ENCODE measurements around the gene DLG2.
A peak's percentile ranks its signal among the peaks of the same experiment; 100 is the strongest.

DLG2 gene

DNA sequence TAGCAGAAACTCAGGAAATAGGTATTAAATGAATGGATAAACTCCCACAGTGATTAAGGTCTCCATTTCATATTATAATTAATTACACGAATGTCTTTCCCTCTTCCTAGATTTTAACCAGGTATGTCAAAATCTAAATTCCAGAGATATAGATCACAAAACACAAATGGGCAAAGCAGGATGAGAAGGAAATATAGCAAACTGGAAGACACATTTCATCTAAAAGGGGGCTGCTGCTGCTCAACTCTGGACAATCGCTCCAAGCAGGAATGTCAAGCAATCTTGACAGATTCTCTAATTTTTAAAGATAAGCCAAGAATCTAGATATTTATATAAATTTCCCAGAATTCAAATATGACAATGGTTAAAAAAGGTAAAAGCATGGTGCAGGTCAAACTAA, 1786.8 kb downstream of the DLG2 start:
- no peak for TF ChIP-seq POLR2AphosphoS5 (IDR thresholded peaks at IDR 0.05; ENCODE audit: low read depth, low read length)
- no peak for TF ChIP-seq POU2F2 (IDR thresholded peaks at IDR 0.05; ENCODE audit: low read depth, low read length)
- TF ChIP-seq POLR2A (IDR thresholded peaks at IDR 0.05; ENCODE audit: low read depth, low read length): no peak
- TF ChIP-seq SPI1 (IDR thresholded peaks at IDR 0.05; ENCODE audit: low read depth, low read length): no peak
- no peak for TF ChIP-seq PAX5 (IDR thresholded peaks at IDR 0.05; ENCODE audit: insufficient read depth, low read length, severe bottlenecking)
- no peak for TF ChIP-seq TAF1 (IDR thresholded peaks at IDR 0.05; ENCODE audit: low read depth, low read length)
- FAIRE-seq: no peak
- DNase-seq (ENCODE audit: insufficient read length, low spot score): no peak

GRCh38 chr11:83836883-83837654, 1790.1 kb downstream of the DLG2 start:
- FAIRE-seq (peak; percentile 90), DNase-seq (ENCODE audit: insufficient read length, low spot score) (peak; percentile 32)
- TF ChIP-seq TAF1 (IDR thresholded peaks at IDR 0.05; ENCODE audit: low read depth, low read length) (no peak), PAX5 (IDR thresholded peaks at IDR 0.05; ENCODE audit: insufficient read depth, low read length, severe bottlenecking) (no peak), POLR2AphosphoS5 (IDR thresholded peaks at IDR 0.05; ENCODE audit: low read depth, low read length) (no peak), SPI1 (IDR thresholded peaks at IDR 0.05; ENCODE audit: low read depth, low read length) (no peak), POU2F2 (IDR thresholded peaks at IDR 0.05; ENCODE audit: low read depth, low read length) (no peak), POLR2A (IDR thresholded peaks at IDR 0.05; ENCODE audit: low read depth, low read length) (no peak)

DNA sequence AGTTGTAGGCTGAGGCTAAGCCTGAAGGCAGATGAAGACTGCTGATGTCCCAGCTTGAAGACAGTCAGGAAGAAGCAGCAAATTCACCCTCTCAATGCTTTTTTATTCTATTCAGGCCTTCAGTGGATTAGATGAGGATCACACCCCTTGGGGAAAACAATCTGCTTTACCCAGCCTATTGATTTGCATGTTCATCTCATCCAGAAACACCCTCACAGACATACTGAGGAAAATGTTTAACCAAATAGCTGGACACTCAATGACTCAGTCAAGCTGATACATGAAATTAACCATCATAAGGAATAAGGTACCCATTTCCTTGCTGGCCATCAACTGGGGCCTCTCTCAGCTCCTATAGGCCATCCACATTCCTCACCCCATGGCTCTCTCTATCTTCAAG, 1791.1 kb downstream of the DLG2 start:
- no peak for DNase-seq (ENCODE audit: insufficient read length, low spot score)
- no peak for TF ChIP-seq POLR2AphosphoS5 (IDR thresholded peaks at IDR 0.05; ENCODE audit: low read depth, low read length)
- no peak for TF ChIP-seq TAF1 (IDR thresholded peaks at IDR 0.05; ENCODE audit: low read depth, low read length)
- TF ChIP-seq POLR2A (IDR thresholded peaks at IDR 0.05; ENCODE audit: low read depth, low read length): no peak
- no peak for TF ChIP-seq PAX5 (IDR thresholded peaks at IDR 0.05; ENCODE audit: insufficient read depth, low read length, severe bottlenecking)
- TF ChIP-seq SPI1 (IDR thresholded peaks at IDR 0.05; ENCODE audit: low read depth, low read length): no peak
- TF ChIP-seq POU2F2 (IDR thresholded peaks at IDR 0.05; ENCODE audit: low read depth, low read length): no peak
- peak; percentile 9 for FAIRE-seq

GRCh38 chr11:83835423-83835822, 1791.7 kb downstream of the DLG2 start:
- TF ChIP-seq TAF1 (IDR thresholded peaks at IDR 0.05; ENCODE audit: low read depth, low read length) (no peak), PAX5 (IDR thresholded peaks at IDR 0.05; ENCODE audit: insufficient read depth, low read length, severe bottlenecking) (no peak), POLR2AphosphoS5 (IDR thresholded peaks at IDR 0.05; ENCODE audit: low read depth, low read length) (no peak), SPI1 (IDR thresholded peaks at IDR 0.05; ENCODE audit: low read depth, low read length) (no peak), POLR2A (IDR thresholded peaks at IDR 0.05; ENCODE audit: low read depth, low read length) (no peak), POU2F2 (IDR thresholded peaks at IDR 0.05; ENCODE audit: low read depth, low read length) (no peak)
- FAIRE-seq (no peak), DNase-seq (ENCODE audit: insufficient read length, low spot score) (no peak)

DNA sequence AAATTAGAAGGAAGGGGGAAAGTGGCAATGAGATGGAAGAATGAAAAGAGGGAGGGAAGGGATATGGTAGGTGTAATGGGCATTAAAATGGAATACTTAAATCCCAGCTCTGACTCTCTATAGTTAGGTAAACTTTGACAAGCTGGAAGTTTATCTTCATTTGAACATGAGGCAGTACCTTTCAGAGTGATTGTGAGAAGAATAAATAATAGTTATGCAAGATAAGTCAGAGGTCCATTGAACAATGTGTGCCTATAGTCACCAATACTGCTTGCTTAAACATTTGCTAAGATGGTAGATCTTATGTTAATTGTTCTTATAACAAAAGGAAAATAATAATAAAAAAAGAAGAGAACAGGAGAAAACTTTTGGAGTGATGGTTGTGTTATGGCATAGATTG, 1795.2 kb downstream of the DLG2 start:
- DNase-seq (ENCODE audit: insufficient read length, low spot score): no peak
- TF ChIP-seq POLR2AphosphoS5 (IDR thresholded peaks at IDR 0.05; ENCODE audit: low read depth, low read length) (no peak), PAX5 (IDR thresholded peaks at IDR 0.05; ENCODE audit: insufficient read depth, low read length, severe bottlenecking) (no peak), POLR2A (IDR thresholded peaks at IDR 0.05; ENCODE audit: low read depth, low read length) (no peak), TAF1 (IDR thresholded peaks at IDR 0.05; ENCODE audit: low read depth, low read length) (no peak), SPI1 (IDR thresholded peaks at IDR 0.05; ENCODE audit: low read depth, low read length) (no peak), POU2F2 (IDR thresholded peaks at IDR 0.05; ENCODE audit: low read depth, low read length) (no peak)
- no peak for FAIRE-seq

DNA sequence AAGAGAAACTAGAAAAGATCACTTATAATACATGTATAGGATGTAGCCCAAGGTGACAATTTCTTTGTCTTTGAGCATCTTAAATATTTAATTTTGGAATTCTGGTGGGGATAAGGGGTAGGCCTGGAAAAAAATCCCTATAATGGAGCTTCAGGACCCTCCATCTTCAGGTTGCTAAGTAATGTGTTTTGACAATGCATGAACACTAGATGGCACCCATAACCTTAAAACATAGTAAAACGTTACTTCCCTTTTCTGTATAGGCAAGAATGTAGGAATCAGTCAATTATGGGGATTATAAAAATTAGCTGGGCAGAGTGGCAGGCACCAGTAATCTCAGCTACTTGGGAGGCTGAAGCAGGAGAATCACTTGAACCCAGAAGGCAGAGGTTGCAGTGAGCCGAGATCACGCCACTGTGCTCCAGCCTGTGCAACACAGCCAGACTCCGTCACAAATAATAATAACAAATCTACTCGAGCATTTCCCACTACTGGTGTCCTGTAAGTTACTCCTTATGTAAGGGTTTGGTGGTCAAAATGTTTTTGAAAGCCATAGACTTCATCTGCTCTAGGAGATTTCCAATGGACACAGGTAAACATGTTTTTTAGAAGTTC, 1799.1 kb downstream of the DLG2 start:
- peak; percentile 59 for FAIRE-seq
- TF ChIP-seq POU2F2 (IDR thresholded peaks at IDR 0.05; ENCODE audit: low read depth, low read length) (no peak), POLR2AphosphoS5 (IDR thresholded peaks at IDR 0.05; ENCODE audit: low read depth, low read length) (no peak), SPI1 (IDR thresholded peaks at IDR 0.05; ENCODE audit: low read depth, low read length) (no peak), POLR2A (IDR thresholded peaks at IDR 0.05; ENCODE audit: low read depth, low read length) (no peak), PAX5 (IDR thresholded peaks at IDR 0.05; ENCODE audit: insufficient read depth, low read length, severe bottlenecking) (no peak), TAF1 (IDR thresholded peaks at IDR 0.05; ENCODE audit: low read depth, low read length) (no peak)

GRCh38 chr11:83827520-83827919, 1799.6 kb downstream of the DLG2 start:
- no peak for FAIRE-seq
- TF ChIP-seq POLR2A (IDR thresholded peaks at IDR 0.05; ENCODE audit: low read depth, low read length) (no peak), PAX5 (IDR thresholded peaks at IDR 0.05; ENCODE audit: insufficient read depth, low read length, severe bottlenecking) (no peak), SPI1 (IDR thresholded peaks at IDR 0.05; ENCODE audit: low read depth, low read length) (no peak), POLR2AphosphoS5 (IDR thresholded peaks at IDR 0.05; ENCODE audit: low read depth, low read length) (no peak), POU2F2 (IDR thresholded peaks at IDR 0.05; ENCODE audit: low read depth, low read length) (no peak), TAF1 (IDR thresholded peaks at IDR 0.05; ENCODE audit: low read depth, low read length) (no peak)
- no peak for DNase-seq (ENCODE audit: insufficient read length, low spot score)

More for the DNA sequence above, 1799.1 kb downstream of the DLG2 start:
- DNase-seq (ENCODE audit: insufficient read length, low spot score): no peak

GRCh38 chr11:83826078-83826477, 1801.1 kb downstream of the DLG2 start:
- FAIRE-seq (no peak), DNase-seq (ENCODE audit: insufficient read length, low spot score) (no peak)
- no peak for TF ChIP-seq POLR2AphosphoS5 (IDR thresholded peaks at IDR 0.05; ENCODE audit: low read depth, low read length)
- TF ChIP-seq POLR2A (IDR thresholded peaks at IDR 0.05; ENCODE audit: low read depth, low read length): no peak

DNA sequence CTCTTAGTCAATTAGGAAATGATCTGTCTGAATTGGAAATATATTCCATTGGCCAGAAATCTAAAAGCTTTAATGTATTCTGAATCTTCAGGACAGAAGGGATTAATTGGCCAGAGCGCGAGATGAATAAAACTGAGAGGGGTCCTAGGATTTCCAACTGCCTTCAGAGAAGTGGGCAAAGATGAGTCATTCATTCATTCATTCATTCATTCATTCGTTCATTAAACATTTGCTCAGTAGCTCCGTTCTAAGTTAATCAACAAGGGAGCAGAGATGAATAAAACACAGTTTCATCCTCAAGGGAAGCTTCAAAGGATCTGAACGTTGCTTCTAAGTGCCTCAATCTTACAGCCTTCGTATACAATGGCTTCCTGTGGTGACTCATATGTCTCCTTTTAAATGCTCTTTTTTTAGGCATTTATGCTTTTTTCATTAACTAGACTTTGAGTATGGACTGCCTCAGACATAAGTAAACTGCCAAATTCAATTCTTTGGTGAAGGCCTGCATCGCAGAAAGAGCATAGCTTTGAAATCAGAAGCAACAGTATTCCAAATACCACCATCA, 1803.6 kb downstream of the DLG2 start:
- DNase-seq (ENCODE audit: insufficient read length, low spot score) (no peak), FAIRE-seq (no peak)
- no peak for TF ChIP-seq TAF1 (IDR thresholded peaks at IDR 0.05; ENCODE audit: low read depth, low read length)
- TF ChIP-seq PAX5 (IDR thresholded peaks at IDR 0.05; ENCODE audit: insufficient read depth, low read length, severe bottlenecking): no peak
- no peak for TF ChIP-seq POLR2AphosphoS5 (IDR thresholded peaks at IDR 0.05; ENCODE audit: low read depth, low read length)
- TF ChIP-seq POU2F2 (IDR thresholded peaks at IDR 0.05; ENCODE audit: low read depth, low read length): no peak
- no peak for TF ChIP-seq POLR2A (IDR thresholded peaks at IDR 0.05; ENCODE audit: low read depth, low read length)
- TF ChIP-seq SPI1 (IDR thresholded peaks at IDR 0.05; ENCODE audit: low read depth, low read length): no peak

Data from GM12891 (cell line).